ENCODE measurements around the gene ALMS1. TPM values are rescaled to one million over a fixed set of nuclear protein-coding genes. Genes with fewer than 3 reads are reported as not detected.

The ALMS1 gene, protein sequence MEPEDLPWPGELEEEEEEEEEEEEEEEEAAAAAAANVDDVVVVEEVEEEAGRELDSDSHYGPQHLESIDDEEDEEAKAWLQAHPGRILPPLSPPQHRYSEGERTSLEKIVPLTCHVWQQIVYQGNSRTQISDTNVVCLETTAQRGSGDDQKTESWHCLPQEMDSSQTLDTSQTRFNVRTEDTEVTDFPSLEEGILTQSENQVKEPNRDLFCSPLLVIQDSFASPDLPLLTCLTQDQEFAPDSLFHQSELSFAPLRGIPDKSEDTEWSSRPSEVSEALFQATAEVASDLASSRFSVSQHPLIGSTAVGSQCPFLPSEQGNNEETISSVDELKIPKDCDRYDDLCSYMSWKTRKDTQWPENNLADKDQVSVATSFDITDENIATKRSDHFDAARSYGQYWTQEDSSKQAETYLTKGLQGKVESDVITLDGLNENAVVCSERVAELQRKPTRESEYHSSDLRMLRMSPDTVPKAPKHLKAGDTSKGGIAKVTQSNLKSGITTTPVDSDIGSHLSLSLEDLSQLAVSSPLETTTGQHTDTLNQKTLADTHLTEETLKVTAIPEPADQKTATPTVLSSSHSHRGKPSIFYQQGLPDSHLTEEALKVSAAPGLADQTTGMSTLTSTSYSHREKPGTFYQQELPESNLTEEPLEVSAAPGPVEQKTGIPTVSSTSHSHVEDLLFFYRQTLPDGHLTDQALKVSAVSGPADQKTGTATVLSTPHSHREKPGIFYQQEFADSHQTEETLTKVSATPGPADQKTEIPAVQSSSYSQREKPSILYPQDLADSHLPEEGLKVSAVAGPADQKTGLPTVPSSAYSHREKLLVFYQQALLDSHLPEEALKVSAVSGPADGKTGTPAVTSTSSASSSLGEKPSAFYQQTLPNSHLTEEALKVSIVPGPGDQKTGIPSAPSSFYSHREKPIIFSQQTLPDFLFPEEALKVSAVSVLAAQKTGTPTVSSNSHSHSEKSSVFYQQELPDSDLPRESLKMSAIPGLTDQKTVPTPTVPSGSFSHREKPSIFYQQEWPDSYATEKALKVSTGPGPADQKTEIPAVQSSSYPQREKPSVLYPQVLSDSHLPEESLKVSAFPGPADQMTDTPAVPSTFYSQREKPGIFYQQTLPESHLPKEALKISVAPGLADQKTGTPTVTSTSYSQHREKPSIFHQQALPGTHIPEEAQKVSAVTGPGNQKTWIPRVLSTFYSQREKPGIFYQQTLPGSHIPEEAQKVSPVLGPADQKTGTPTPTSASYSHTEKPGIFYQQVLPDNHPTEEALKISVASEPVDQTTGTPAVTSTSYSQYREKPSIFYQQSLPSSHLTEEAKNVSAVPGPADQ (N-terminal part only)
- total RNA-seq = 10.7 and 14.1 TPM in 2 replicates

DNA sequence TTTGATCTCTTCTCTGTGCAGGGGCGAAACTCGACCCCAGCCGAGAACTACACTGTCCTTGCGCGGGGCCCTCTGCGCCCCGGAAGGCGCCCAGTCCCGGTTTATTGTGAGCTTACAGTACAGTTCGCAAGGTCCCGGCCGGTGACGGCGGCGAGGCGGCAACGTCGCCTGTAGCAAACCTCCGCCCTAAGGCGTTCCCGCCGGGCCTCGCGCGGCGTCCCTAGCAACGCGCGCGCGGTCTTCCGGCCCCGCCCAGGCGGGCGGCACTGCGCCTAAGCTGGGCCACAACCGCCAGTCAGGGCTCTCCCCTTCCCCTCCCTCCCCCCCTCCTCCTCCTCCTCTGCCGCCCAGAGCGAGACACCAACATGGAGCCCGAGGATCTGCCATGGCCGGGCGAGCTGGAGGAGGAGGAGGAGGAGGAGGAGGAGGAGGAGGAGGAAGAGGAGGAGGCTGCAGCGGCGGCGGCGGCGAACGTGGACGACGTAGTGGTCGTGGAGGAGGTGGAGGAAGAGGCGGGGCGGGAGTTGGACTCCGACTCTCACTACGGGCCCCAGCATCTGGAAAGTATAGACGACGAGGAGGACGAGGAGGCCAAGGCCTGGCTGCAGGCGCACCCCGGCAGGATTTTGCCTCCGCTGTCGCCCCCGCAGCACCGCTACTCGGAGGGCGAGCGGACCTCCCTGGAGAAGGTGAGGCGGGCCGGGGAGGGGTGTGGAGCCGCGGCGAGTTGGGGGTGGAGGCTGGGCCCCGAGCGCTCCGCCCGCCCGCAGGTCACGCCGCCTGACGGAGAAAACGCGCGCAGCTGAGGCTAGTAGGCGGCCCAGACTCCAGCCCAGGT is at the start of gene ALMS1:
Gene ALMS1 (plus strand): TSS at position 333 of the 838 bp plus-strand sequence. CDS start 33 bp downstream, at position 366.

DNA sequence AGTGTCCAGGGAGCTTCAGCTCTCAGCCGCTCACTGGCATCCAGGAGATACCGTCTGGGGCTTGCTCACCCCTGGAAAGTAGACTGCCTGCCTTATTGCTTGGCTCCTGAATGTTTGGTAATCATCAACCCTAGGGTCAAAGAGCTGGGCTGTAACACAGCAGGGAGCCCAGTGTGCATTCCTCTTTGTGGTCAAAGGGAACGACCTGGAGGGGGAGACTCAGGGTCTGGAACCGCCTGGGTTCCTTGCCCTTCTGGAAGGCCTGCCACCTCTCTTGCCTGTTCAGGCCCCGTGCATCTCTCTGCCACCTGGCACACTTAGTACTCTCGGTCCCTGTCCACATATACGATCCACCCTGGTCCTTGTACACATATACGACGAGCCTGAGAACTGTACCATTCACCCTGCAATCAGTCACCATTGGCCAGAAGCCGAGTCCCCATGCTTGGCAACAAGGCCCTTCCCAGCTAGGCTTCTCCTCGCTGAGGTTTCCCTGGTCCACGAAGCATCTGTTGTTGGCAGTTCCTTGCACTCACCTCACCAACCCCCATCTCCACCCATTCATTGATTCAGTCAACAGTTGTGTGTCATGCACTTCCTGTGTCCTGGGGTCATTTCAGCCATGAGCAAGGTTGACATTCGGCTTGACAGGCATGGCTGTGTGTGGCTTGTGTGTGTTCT is 256.8 kb downstream of the ALMS1 start, which contains the start of gene NAT8:
Gene NAT8 (minus strand): TSS at position 85 of the 681 bp plus-strand sequence. CDS start 794 bp downstream, outside the sequence.

Other genes with a start within 250 kb of the ALMS1 start
- not detected in 2 replicates for gene NOTO, start 183.3 kb upstream of the ALMS1 start, total RNA-seq
- 12.7 and 17.1 TPM in 2 replicates for gene SMYD5, start 171.6 kb upstream of the ALMS1 start, total RNA-seq
- gene PRADC1, start 152.6 kb upstream of the ALMS1 start, total RNA-seq = 10.9 and 11.5 TPM in 2 replicates
- 312 and 317 TPM in 2 replicates for gene CCT7, start 151.5 kb upstream of the ALMS1 start, total RNA-seq
- gene FBXO41, start 101.4 kb upstream of the ALMS1 start, total RNA-seq = 1.1 and 1.6 TPM in 2 replicates
- not detected in 2 replicates for gene EGR4, start 92.3 kb upstream of the ALMS1 start, total RNA-seq